Suppressor macrophage treated with lipopolysaccharide for 1 hour (primary cell): ENCODE data around the gene RPE.
A peak's percentile ranks its signal among the peaks of the same experiment; 100 is the strongest.

ENCODE experiments used
- DNase-seq, 3 donors: peaks; one replicate each; pipeline ENCODE4 v3.0.0-alpha.2; 2020 to 2022

Gene RPE

GRCh38 chr2:210003359-210003758, 921 bp downstream of the RPE start:
- DNase-seq, result peak; percentile 39 to 63 (median 62)

- DNase-seq, result peak; percentile 72 to 78 (median 75)
These were observed 2.4 kb downstream of the RPE start for GRCh38 chr2:210004881-210005280.

- DNase-seq, result peak; percentile 81 to 93 (median 93)
These were observed 5.5 kb downstream of the RPE start for GRCh38 chr2:210007895-210008294.

- no peak for DNase-seq
These were observed 6.7 kb downstream of the RPE start for GRCh38 chr2:210009126-210009525.

- no peak for DNase-seq
These were observed 7.5 kb downstream of the RPE start for GRCh38 chr2:210009896-210010295.

GRCh38 chr2:210020138-210020537, 17.7 kb downstream of the RPE start:
- DNase-seq, result no peak

- DNase-seq, result no peak
These were observed 20.4 kb downstream of the RPE start for GRCh38 chr2:210022824-210023223.

GRCh38 chr2:210027608-210028007, 25.2 kb downstream of the RPE start:
- no peak for DNase-seq

GRCh38 chr2:210028178-210028577, 25.7 kb downstream of the RPE start:
- no peak for DNase-seq

- no peak for DNase-seq
These were observed 31.7 kb downstream of the RPE start for GRCh38 chr2:210034087-210034683.

- DNase-seq, result no peak
These were observed 33.2 kb downstream of the RPE start for GRCh38 chr2:210035679-210036078.

- no peak for DNase-seq
These were observed 35.6 kb downstream of the RPE start for GRCh38 chr2:210038078-210038477.

GRCh38 chr2:210046851-210047500, 44.5 kb downstream of the RPE start:
- DNase-seq, result peak; percentile 6 to 37 (median 32)

GRCh38 chr2:210049831-210050230, 47.4 kb downstream of the RPE start:
- no peak for DNase-seq

GRCh38 chr2:210050885-210051284, 48.4 kb downstream of the RPE start:
- DNase-seq, result no peak

- DNase-seq, result no peak
These were observed 52.3 kb downstream of the RPE start for GRCh38 chr2:210054696-210055095.

GRCh38 chr2:210055825-210056224, 53.4 kb downstream of the RPE start:
- no peak for DNase-seq

GRCh38 chr2:210063306-210063705, 60.9 kb downstream of the RPE start:
- no peak for DNase-seq
